GM19240 (cell line): ENCODE results near the gene PTGER1.
"Not testable (repeated sequence)": the region's sequence is repeated elsewhere in the genome, so short reads cannot be mapped to it uniquely, and the experiment has no call there.

ENCODE experiments used
- DNase-seq: peaks from one replicate; pipeline ENCODE4 v3.0.0; 2011; ENCODE audit warnings: low spot score; ENCODE audit not compliant: insufficient read length

Gene PTGER1

GRCh38 chr19:14475251-14476073 is at the start of gene PTGER1:
Gene PTGER1 (minus strand): TSS chr19:14475354. CDS start chr19:14474320, 1,034 bp downstream.
- peak; percentile 26 for DNase-seq

GRCh38 chr19:14520543-14520942 is 45.4 kb upstream of the PTGER1 start:
- no peak for DNase-seq

- DNase-seq = no peak
Measured at GRCh38 chr19:14519860-14520407, 44.8 kb upstream of the PTGER1 start.

GRCh38 chr19:14519245-14519859 is 44.2 kb upstream of the PTGER1 start:
- DNase-seq = no peak

DNA sequence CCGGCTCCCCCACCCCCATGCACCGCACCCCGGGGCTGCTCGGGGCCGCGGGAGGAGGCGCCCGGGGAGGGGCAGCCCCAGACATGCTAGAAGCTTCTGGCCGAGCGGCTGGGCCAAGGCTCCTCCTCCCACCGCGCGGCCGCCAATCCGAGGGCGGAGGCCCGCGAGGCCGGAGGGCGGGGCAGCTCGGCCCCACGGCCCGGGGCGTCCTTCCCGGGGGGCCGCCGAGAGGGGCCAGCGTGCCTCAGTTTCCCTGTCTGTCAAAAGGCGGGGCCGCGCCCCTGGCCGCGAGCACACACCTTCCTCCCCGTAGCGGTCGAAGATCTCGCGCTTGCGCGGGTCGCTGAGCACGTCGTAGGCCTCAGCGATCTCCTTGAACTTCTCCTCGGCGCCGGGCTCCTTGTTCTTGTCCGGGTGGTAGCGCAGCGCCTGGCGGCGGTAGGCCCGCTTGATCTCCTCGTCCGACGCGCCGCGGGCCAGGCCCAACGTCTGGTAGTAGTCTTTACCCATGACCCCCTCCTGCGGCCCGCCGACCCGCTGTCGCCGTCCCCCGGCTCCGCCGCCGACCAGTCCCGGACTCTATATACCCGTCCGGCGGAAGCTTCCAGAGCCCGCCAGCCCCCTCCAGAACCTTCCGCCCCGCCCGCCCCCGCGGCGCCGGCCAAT is 42.8 kb upstream of the PTGER1 start, which contains the start of gene DNAJB1:
DNAJB1 (minus strand) TSS at position 558 of the 666 bp plus-strand sequence; CDS start at position 510, 48 bp downstream.
- DNase-seq = peak; percentile 80

- DNase-seq = no peak
Measured at GRCh38 chr19:14517446-14517839, 42.3 kb upstream of the PTGER1 start.

- DNase-seq = no peak
Measured at GRCh38 chr19:14516746-14517438, 41.7 kb upstream of the PTGER1 start.

GRCh38 chr19:14516048-14516534 is 40.9 kb upstream of the PTGER1 start:
- DNase-seq = no peak

GRCh38 chr19:14515501-14516047 is 40.4 kb upstream of the PTGER1 start:
- no peak for DNase-seq

DNA sequence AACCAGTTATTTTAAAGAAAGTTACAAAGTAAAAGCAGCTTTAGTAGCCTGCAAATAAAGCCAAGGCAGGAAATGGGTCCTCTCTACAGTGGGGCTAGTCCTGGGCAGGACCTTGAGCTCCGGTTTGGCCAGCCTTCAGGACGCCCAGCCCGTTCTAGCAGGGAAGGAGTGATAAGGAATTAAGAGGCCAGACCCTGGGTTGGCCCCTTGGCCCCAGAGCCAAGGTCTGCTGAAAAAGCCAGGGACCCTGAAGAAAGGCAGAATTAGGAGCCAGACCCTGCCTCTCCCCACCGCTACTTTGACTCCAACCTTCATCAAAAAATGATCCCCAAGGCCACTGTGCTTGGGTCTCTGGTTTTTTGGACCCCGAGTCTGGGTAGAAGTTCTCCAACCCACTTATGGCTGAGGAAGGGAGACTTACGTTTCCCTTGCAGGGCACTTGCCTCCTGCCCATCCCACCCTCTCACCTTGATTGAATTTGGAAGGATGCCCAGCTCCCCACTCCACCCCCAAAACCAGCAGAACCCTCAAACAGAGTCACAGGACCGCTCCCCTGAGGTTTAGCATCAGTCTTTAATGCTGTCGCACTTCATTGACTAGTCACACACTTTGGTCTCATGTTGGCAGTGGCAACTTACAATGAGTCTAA is 39.2 kb upstream of the PTGER1 start:
- DNase-seq = no peak

- no peak for DNase-seq
Measured at GRCh38 chr19:14512406-14512961, 37.3 kb upstream of the PTGER1 start.

DNA sequence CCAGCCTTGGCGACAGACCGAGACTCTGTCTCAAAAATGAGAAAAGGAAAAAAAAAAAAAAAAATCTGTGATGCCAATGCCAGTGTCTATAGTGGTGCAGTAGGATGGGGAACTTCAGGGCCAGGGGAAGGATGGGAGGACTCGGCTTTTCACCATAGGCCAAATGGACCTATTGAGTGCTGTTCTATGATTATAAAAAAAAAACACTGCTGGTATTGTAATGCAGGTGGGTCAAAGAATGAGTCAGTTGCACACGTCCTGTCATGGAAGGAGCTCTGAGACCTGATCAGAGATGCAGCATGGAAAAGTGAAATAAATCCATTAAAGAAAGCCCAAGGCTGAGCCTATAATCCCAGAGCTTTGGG is 36.1 kb upstream of the PTGER1 start:
- DNase-seq = no peak

GRCh38 chr19:14510311-14511228 is 35.4 kb upstream of the PTGER1 start:
- DNase-seq = no peak

GRCh38 chr19:14507704-14508542 is 32.8 kb upstream of the PTGER1 start:
- no peak for DNase-seq

GRCh38 chr19:14505488-14506239 is 30.5 kb upstream of the PTGER1 start:
- peak; percentile 41 for DNase-seq

DNA sequence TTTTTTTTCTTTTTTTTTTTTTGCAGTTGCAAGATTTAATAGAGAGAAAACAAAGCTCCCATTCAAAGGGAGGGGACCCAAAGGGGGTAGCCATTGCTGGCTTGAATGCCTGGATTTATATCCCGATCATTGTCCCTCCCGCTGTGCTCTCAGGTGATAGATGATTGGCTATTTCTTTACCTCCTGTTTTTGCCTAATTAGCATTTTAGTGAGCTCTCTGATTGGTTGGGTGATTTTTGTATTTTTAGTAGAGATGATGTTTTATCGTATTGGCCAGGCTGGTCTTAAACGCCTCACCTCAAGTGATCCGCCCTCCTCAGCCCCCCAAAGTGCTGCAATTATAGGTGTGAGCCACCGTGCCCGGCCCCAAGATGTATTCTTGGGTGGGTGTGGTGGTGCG is 29.4 kb upstream of the PTGER1 start:
- not testable (repeated sequence) for DNase-seq

GRCh38 chr19:14503285-14503684 is 28.1 kb upstream of the PTGER1 start:
- no peak for DNase-seq
